ENCODE data around the gene CASZ1.

GRCh38 chr1:10665226-10665625, 131.2 kb downstream of the CASZ1 start:
- TF ChIP-seq SMC3 (IDR thresholded peaks at IDR 0.05) (no peak), FOSB (CRISPR knock-in tag; IDR thresholded peaks at IDR 0.05) (no peak), CTCF (IDR thresholded peaks at IDR 0.05) (no peak), POLR2A (IDR thresholded peaks at IDR 0.05; ENCODE audit: low read length) (no peak), MAFK (IDR thresholded peaks at IDR 0.05; ENCODE audit: partially characterized antibody) (no peak), CHD4 (IDR thresholded peaks at IDR 0.05; ENCODE audit: borderline replicate concordance) (no peak), E2F6 (IDR thresholded peaks at IDR 0.05; ENCODE audit: borderline replicate concordance, low read depth) (no peak), RCOR1 (IDR thresholded peaks at IDR 0.05; ENCODE audit: low read depth, low read length) (no peak), HDAC2 (IDR thresholded peaks at IDR 0.05) (no peak), RARB (CRISPR knock-in tag; IDR thresholded peaks at IDR 0.05) (no peak), MAX (IDR thresholded peaks at IDR 0.05) (no peak), PBX3 (IDR thresholded peaks at IDR 0.05) (no peak), USF2 (IDR thresholded peaks at IDR 0.05) (no peak)
